HepG2 (cell line): ENCODE results near the gene MMP3. TPM values are rescaled to one million over a fixed set of nuclear protein-coding genes. Genes with fewer than 3 reads are reported as not detected.

Experiments
- CAMTA2 ChIP-seq: sonication (generic); formaldehyde crosslinking; IDR thresholded peaks from 2 replicates; pipeline ENCODE4 v1.4.0; 2020; ENCODE audit warnings: mild to moderate bottlenecking, missing genetic modification reagents, borderline replicate concordance
- ETV6 ChIP-seq: sonication (generic); formaldehyde crosslinking; conservative IDR thresholded peaks from 2 replicates; pipeline ENCODE4 v1.4.0; 2020; ENCODE audit warnings: missing genetic modification reagents
- KIAA2018 ChIP-seq: sonication (generic); formaldehyde crosslinking; IDR thresholded peaks from 2 replicates; pipeline ENCODE4 v1.5.0; 2020; ENCODE audit warnings: mild to moderate bottlenecking, missing genetic modification reagents, borderline replicate concordance
- KMT2B ChIP-seq: IDR thresholded peaks from 2 replicates; pipeline ENCODE4 v1.6.1; 2016; ENCODE audit warnings: missing genetic modification reagents, missing compliant biosample characterization
- MBNL3 ChIP-seq: fragments of 250-450 bp; sonication (Bioruptor Pico); conservative IDR thresholded peaks from 2 replicates; pipeline ENCODE4 v1.8.0; 2022; ENCODE audit warnings: mild to moderate bottlenecking, inconsistent platforms
- MED8 ChIP-seq: sonication (generic); formaldehyde crosslinking; IDR thresholded peaks from 2 replicates; pipeline ENCODE4 v1.8.1; 2023; ENCODE audit warnings: mild to moderate bottlenecking, missing genetic modification reagents; ENCODE audit not compliant: insufficient replicate concordance
- PAXIP1 ChIP-seq: sonication (generic); formaldehyde crosslinking; conservative IDR thresholded peaks from 2 replicates; pipeline ENCODE4 v1.4.0; 2020; ENCODE audit warnings: mild to moderate bottlenecking, missing genetic modification reagents, moderate library complexity
- PRPF4 ChIP-seq: fragments of 200-400 bp; formaldehyde crosslinking; IDR thresholded peaks from 2 replicates; pipeline ENCODE4 v1.6.1; 2016; ENCODE audit warnings: low read length, low read depth; ENCODE audit not compliant: poor library complexity, severe bottlenecking
- ZNF230 ChIP-seq: sonication (generic); formaldehyde crosslinking; IDR thresholded peaks from 2 replicates; pipeline ENCODE4 v1.4.0; 2020; ENCODE audit warnings: mild to moderate bottlenecking, missing genetic modification reagents
- ZNF335 ChIP-seq: sonication (generic); formaldehyde crosslinking; IDR thresholded peaks from 2 replicates; pipeline ENCODE4 v1.4.0; 2020; ENCODE audit warnings: missing genetic modification reagents
- ZNF354B ChIP-seq: sonication (generic); formaldehyde crosslinking; IDR thresholded peaks from 2 replicates; pipeline ENCODE4 v1.8.0; 2022; ENCODE audit warnings: mild to moderate bottlenecking, missing genetic modification reagents
- ZNF430 ChIP-seq: sonication (generic); formaldehyde crosslinking; IDR thresholded peaks from 2 replicates; pipeline ENCODE4 v1.9.0; 2021; ENCODE audit warnings: mild to moderate bottlenecking, missing genetic modification reagents
- ZNF605 ChIP-seq: sonication (generic); formaldehyde crosslinking; IDR thresholded peaks from 2 replicates; pipeline ENCODE4 v1.8.0; 2022; ENCODE audit warnings: mild to moderate bottlenecking, missing genetic modification reagents
- ZSCAN29 ChIP-seq: sonication (generic); formaldehyde crosslinking; conservative IDR thresholded peaks from 2 replicates; pipeline ENCODE4 v1.4.0; 2020; ENCODE audit warnings: mild to moderate bottlenecking, missing genetic modification reagents
- polyA plus RNA-seq, 8 experiments: library from polyadenylated mRNA; depleted of rRNA in 3 of 8; stranded (reverse) in 7 of 8; unstranded in 1 of 8; fragments of >200 nt; fragmentation: Illumina TruSeq in 4 of 8; extraction: Trizol in 4 of 8; gene quantifications; 2 replicates each; pipeline versions ENCODE4 v1.2.1 to v1.2.3, GENCODE V29; 2011 to 2016; ENCODE audit warnings: low read depth in 4 of 8, missing spikeins in 1 of 8, mixed read lengths in 1 of 8; ENCODE audit not compliant: insufficient read depth in 1 of 8
- total RNA-seq, 5 experiments: library from RNA; depleted of rRNA; stranded (reverse); fragments of >200 nt; fragmentation: Illumina TruSeq; extraction: Trizol; gene quantifications; 2 replicates each; pipeline ENCODE4 v1.2.3, GENCODE V29; 2016; ENCODE audit warnings: low read depth in 1 of 5
- TF ChIP-seq, protein P1 (sequence below): sonication (generic); formaldehyde crosslinking; IDR thresholded peaks from 2 replicates; pipeline ENCODE4 v1.4.0; 2020; ENCODE audit warnings: missing genetic modification reagents

MMP3 gene
- total and polyA plus RNA-seq, 2 of the 13 experiments (the other 11 are each of a cell fraction or from before 2014, with no cell fraction given), result 1.2 to 1.5 TPM

- TF ChIP-seq KIAA2018 (CRISPR knock-in tag) (no peak), CAMTA2 (CRISPR knock-in tag) (no peak), ZNF605 (CRISPR knock-in tag) (no peak), ZNF430 (CRISPR knock-in tag) (no peak), ETV6 (CRISPR knock-in tag) (no peak), ZNF335 (CRISPR knock-in tag) (no peak), PRPF4 (no peak), ZNF354B (no peak), MED8 (CRISPR knock-in tag) (no peak), ZSCAN29 (CRISPR knock-in tag) (no peak), ZNF230 (CRISPR knock-in tag) (no peak), PAXIP1 (CRISPR knock-in tag) (no peak), MBNL3 (CRISPR knock-in tag) (no peak), KMT2B (CRISPR knock-in tag) (no peak)
- TF ChIP-seq, protein P1, sequence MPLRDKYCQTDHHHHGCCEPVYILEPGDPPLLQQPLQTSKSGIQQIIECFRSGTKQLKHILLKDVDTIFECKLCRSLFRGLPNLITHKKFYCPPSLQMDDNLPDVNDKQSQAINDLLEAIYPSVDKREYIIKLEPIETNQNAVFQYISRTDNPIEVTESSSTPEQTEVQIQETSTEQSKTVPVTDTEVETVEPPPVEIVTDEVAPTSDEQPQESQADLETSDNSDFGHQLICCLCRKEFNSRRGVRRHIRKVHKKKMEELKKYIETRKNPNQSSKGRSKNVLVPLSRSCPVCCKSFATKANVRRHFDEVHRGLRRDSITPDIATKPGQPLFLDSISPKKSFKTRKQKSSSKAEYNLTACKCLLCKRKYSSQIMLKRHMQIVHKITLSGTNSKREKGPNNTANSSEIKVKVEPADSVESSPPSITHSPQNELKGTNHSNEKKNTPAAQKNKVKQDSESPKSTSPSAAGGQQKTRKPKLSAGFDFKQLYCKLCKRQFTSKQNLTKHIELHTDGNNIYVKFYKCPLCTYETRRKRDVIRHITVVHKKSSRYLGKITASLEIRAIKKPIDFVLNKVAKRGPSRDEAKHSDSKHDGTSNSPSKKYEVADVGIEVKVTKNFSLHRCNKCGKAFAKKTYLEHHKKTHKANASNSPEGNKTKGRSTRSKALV (CRISPR knock-in tag), result no peak
- TF ChIP-seq, all 625 proteins: peak for 0
Measured at GRCh38 chr11:102849311-102849710, 5.9 kb upstream of the MMP3 start (continued).
